OCI-LY1 (cell line): ENCODE results near the gene MAP3K14.

Experiments
- H2AFZ ChIP-seq: fragments of 200-600 bp; sonication (generic), shearing (Covaris generic); 2 replicates; pipeline ENCODE4 v1.6.0; 2014; ENCODE audit warnings: antibody characterized with exemption, mild to moderate bottlenecking, low read length
- H3F3A ChIP-seq: fragments of 200-600 bp; sonication (generic), shearing (Covaris generic); 2 replicates; pipeline ENCODE4 v1.6.0; 2014; ENCODE audit warnings: mild to moderate bottlenecking, antibody characterized with exemption, low read length, moderate library complexity; ENCODE audit not compliant: insufficient read depth
- H3K27ac ChIP-seq: fragments of 200-600 bp; sonication (generic); 2 replicates; pipeline ENCODE4 v1.5.1; 2014; ENCODE audit warnings: low read length, mixed run types, mild to moderate bottlenecking, low read depth; ENCODE audit not compliant: poor library complexity, severe bottlenecking
- H3K27me3 ChIP-seq: fragments of 200-600 bp; sonication (generic); 2 replicates; pipeline ENCODE4 v1.6.0; 2014; ENCODE audit warnings: antibody characterized with exemption, mild to moderate bottlenecking, low read length, moderate library complexity; ENCODE audit not compliant: insufficient read depth
- H3K36me3 ChIP-seq: fragments of 200-600 bp; sonication (generic); 2 replicates; pipeline ENCODE4 v1.6.1; 2014; ENCODE audit warnings: mild to moderate bottlenecking, antibody characterized with exemption, low read length, moderate library complexity, mixed read lengths; ENCODE audit not compliant: insufficient read depth
- H3K4me1 ChIP-seq: fragments of 200-600 bp; sonication (generic); 2 replicates; pipeline ENCODE4 v1.5.1; 2014; ENCODE audit warnings: mild to moderate bottlenecking, low read length, moderate library complexity; ENCODE audit not compliant: insufficient read depth, severe bottlenecking
- H3K4me2 ChIP-seq: fragments of 200-600 bp; sonication (generic), shearing (Covaris generic); 2 replicates; pipeline ENCODE4 v1.6.1; 2014; ENCODE audit warnings: low read length
- H3K4me3 ChIP-seq: fragments of 200-600 bp; sonication (generic); 2 replicates; pipeline ENCODE4 v1.5.1; 2014; ENCODE audit warnings: low read length, low read depth, mild to moderate bottlenecking, mixed read lengths; ENCODE audit not compliant: poor library complexity, severe bottlenecking
- H3K79me2 ChIP-seq: fragments of 200-600 bp; shearing (Covaris generic); 2 replicates; pipeline ENCODE4 v1.6.1; 2016; ENCODE audit warnings: mixed run types, low read length, mixed read lengths; ENCODE audit not compliant: insufficient read depth
- H3K9ac ChIP-seq: fragments of 200-600 bp; sonication (generic), shearing (Covaris generic); 2 replicates; pipeline ENCODE4 v1.6.1; 2014; ENCODE audit warnings: mild to moderate bottlenecking, low read length, mixed read lengths
- H3K9me2 ChIP-seq: fragments of 200-600 bp; sonication (generic), shearing (Covaris generic); 2 replicates; pipeline ENCODE4 v1.6.1; 2014; ENCODE audit warnings: low read depth, mild to moderate bottlenecking, low read length, mixed read lengths
- H3K9me3 ChIP-seq: fragments of 200-600 bp; shearing (Covaris generic); 2 replicates; pipeline ENCODE4 v1.6.1; 2014; ENCODE audit warnings: low read length, mixed read lengths
- H4K20me1 ChIP-seq: fragments of 200-600 bp; sonication (generic), shearing (Covaris generic); 2 replicates; pipeline ENCODE4 v1.6.0; 2016; ENCODE audit warnings: mild to moderate bottlenecking, low read length; ENCODE audit not compliant: insufficient read depth
- CTCF ChIP-seq: fragments of 200-600 bp; sonication (generic), shearing (Covaris generic); IDR thresholded peaks from 2 replicates; pipeline ENCODE4 v1.5.1; 2017; ENCODE audit warnings: mild to moderate bottlenecking, antibody characterized with exemption, low read length, moderate library complexity, mixed read lengths
- EZH2 ChIP-seq: fragments of 200-600 bp; sonication (generic), shearing (Covaris generic); IDR thresholded peaks from 2 replicates; pipeline ENCODE4 v1.8.0; 2017; ENCODE audit warnings: borderline replicate concordance, mixed run types, mild to moderate bottlenecking, antibody characterized with exemption, low read length, moderate library complexity, mixed read lengths

The MAP3K14 gene

DNA sequence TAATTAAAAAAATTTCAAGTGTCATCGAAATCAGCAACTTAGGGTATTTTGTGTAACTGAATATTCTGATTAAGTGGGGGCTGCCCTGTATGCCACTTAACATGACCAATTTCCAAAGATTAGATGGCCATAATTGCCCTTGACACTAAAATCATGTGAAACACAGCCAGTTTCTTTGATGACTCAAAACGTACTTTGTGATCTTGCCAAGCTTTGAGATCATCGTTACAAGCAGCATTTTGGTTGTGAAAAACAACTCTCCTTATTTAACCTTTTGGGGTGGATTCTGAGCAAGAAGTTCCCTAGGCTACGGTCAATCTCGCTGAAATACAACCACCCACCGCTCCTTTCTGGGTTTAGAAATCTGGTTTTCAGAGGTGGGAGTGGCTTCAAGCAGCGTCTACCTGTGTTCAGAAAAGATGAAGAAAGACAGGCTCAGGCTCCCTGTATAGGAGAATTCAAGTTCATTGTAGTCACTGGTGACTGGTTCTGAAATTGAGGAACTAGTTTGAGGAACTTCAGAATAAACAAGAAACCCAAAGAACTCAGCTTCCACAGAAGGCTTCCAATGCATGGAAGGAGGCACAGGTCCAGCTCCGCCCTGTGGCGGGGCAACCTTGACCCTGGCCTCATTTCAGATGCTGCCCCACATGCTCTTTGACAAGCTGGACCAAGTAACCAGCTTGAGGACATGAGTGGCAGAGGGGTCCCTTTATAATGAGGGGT, 9.4 kb downstream of the MAP3K14 start:
- H3K79me2 ChIP-seq: no peaks in the 10 kb centered on the region
- H3K27ac ChIP-seq: peak overlapping the region; percentile 41
- H3K4me1 ChIP-seq: peaks cover 47% of the 10 kb centered on the region
- H3K4me2 ChIP-seq: peak overlapping the region; percentile 14
- H4K20me1 ChIP-seq: no peaks in the 10 kb centered on the region
- peaks cover 10% of the 10 kb centered on the region; the same call in 1 of the 2 replicates for H3K36me3 ChIP-seq
- H3K9me2 ChIP-seq: no peaks in the 10 kb centered on the region
- TF ChIP-seq CTCF (no peak), EZH2 (no peak)
- no peaks in the 10 kb centered on the region for H3F3A ChIP-seq
- no peaks in the 10 kb centered on the region for H3K9me3 ChIP-seq
- no peak overlapping the region for H3K9ac ChIP-seq
- H2AFZ ChIP-seq: no peak overlapping the region
- H3K27me3 ChIP-seq: no peaks in the 10 kb centered on the region
- no peak overlapping the region for H3K4me3 ChIP-seq

DNA sequence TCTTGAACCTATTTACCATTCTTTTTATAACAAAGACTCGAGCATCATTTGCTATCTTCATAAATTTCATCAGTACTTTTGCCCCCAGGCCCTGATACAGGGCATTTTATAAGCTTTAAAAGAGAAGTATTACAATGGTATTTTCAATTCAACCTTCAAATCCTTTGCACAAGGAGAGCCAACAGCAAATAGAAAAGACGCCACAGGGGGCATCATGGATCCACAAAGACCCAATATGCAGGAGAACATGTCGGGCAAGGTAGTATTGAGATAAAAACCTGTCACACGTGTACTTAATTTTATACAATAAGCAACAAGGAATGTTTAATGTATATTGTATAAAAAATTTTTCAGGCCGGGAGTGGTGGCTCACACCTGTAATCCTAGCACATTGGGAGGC, 10.2 kb downstream of the MAP3K14 start:
- Histone ChIP-seq H3K4me1 (peaks cover 47% of the 10 kb centered on the region), H3K9me3 (no peaks in the 10 kb centered on the region), H3F3A (no peaks in the 10 kb centered on the region), H3K79me2 (no peaks in the 10 kb centered on the region), H3K4me3 (no peak overlapping the region), H2AFZ (no peak overlapping the region), H3K36me3 (peaks cover 10% of the 10 kb centered on the region; the same call in 1 of the 2 replicates), H4K20me1 (no peaks in the 10 kb centered on the region), H3K27ac (no peak overlapping the region), H3K4me2 (no peak overlapping the region), H3K9me2 (no peaks in the 10 kb centered on the region), H3K9ac (no peak overlapping the region), H3K27me3 (no peaks in the 10 kb centered on the region)
- peak; percentile 42 for TF ChIP-seq CTCF
- no peak for TF ChIP-seq EZH2

- H3K79me2 ChIP-seq: no peaks in the 10 kb centered on the region
- no peak overlapping the region for H3K27ac ChIP-seq
- H3K36me3 ChIP-seq: peaks cover 8% of the 10 kb centered on the region; the same call in 1 of the 2 replicates
- no peaks in the 10 kb centered on the region for H3F3A ChIP-seq
- no peak overlapping the region for H3K4me2 ChIP-seq
- no peaks in the 10 kb centered on the region for H4K20me1 ChIP-seq
- no peak overlapping the region for H3K9ac ChIP-seq
- no peaks in the 10 kb centered on the region for H3K27me3 ChIP-seq
- H3K9me2 ChIP-seq: no peaks in the 10 kb centered on the region
- H3K4me1 ChIP-seq: peaks cover 46% of the 10 kb centered on the region
- H3K9me3 ChIP-seq: no peaks in the 10 kb centered on the region
- no peak overlapping the region for H2AFZ ChIP-seq
- no peak for TF ChIP-seq CTCF
- no peak for TF ChIP-seq EZH2
- H3K4me3 ChIP-seq: no peak overlapping the region
These were observed 10.7 kb downstream of the MAP3K14 start for GRCh38 chr17:45306094-45306493.
